ENCODE data around the gene PDIA5. TPM values are rescaled to one million over a fixed set of nuclear protein-coding genes. Genes with fewer than 3 reads are reported as not detected.

The PDIA5 gene
- total RNA-seq, 4 donors from 2014 or later, result 4.6 to 17.1 (median 5.3) TPM

- WGBS, 2 donors, result 73 to 79% methylated on average over 7 of the region's 7 CpGs
- DNase-seq (ENCODE audit: low spot score in 2 of 2), result no peak
- intact Hi-C loops (cut with DNase I; ENCODE audit: low total_unique reads), result no loop called here
- no peak for TF ChIP-seq CTCF (IDR thresholded peaks at IDR 0.05)
- no peak overlapping the region for H3K4me3 ChIP-seq (ENCODE audit: low read depth, poor library complexity, severe bottlenecking)
These were observed 5.0 kb upstream of the PDIA5 start for GRCh38 chr3:123061856-123062255.

- DNase-seq (ENCODE audit: low spot score in 2 of 2), result no peak
- no peak for TF ChIP-seq POLR2A (IDR thresholded peaks at IDR 0.05)
- TF ChIP-seq CTCF (IDR thresholded peaks at IDR 0.05), result no peak
- H3K4me3 ChIP-seq (ENCODE audit: low read depth, poor library complexity, severe bottlenecking), result no peak overlapping the region
- WGBS, 2 donors, result 92 to 96% methylated on average over 6 of the region's 6 CpGs
- intact Hi-C loops (cut with DNase I; ENCODE audit: low total_unique reads), result no loop called here
These were observed 3.8 kb upstream of the PDIA5 start for GRCh38 chr3:123063034-123063433.

GRCh38 chr3:123064506-123064905 is 2.3 kb upstream of the PDIA5 start:
- DNase-seq (ENCODE audit: low spot score in 2 of 2), result no peak
- WGBS, 2 donors, result 90 to 94% methylated on average over 4 of the region's 4 CpGs
- H3K4me3 ChIP-seq (ENCODE audit: low read depth, poor library complexity, severe bottlenecking), result no peak overlapping the region
- intact Hi-C loops (cut with DNase I; ENCODE audit: low total_unique reads), result no loop called here
- TF ChIP-seq POLR2A (IDR thresholded peaks at IDR 0.05) (no peak), CTCF (IDR thresholded peaks at IDR 0.05) (no peak)

GRCh38 chr3:123064914-123065313 is 1.9 kb upstream of the PDIA5 start:
- no peak for DNase-seq (ENCODE audit: low spot score in 2 of 2)
- WGBS, 2 donors, result 0 to 64% methylated on average over 1 of the region's 1 CpG
- intact Hi-C loops (cut with DNase I; ENCODE audit: low total_unique reads), result no loop called here
- TF ChIP-seq POLR2A (IDR thresholded peaks at IDR 0.05) (no peak), CTCF (IDR thresholded peaks at IDR 0.05) (no peak)
- no peak overlapping the region for H3K4me3 ChIP-seq (ENCODE audit: low read depth, poor library complexity, severe bottlenecking)

- no peak for TF ChIP-seq CTCF (IDR thresholded peaks at IDR 0.05)
- no peak for TF ChIP-seq POLR2A (IDR thresholded peaks at IDR 0.05)
- peak overlapping the region; percentile 58 for H3K4me3 ChIP-seq (ENCODE audit: low read depth, poor library complexity, severe bottlenecking)
- WGBS, 2 donors, result 7 to 21% methylated on average over 6 of the region's 6 CpGs
- intact Hi-C loops (cut with DNase I; ENCODE audit: low total_unique reads), result no loop called here
- DNase-seq (ENCODE audit: low spot score in 2 of 2), result no peak
These were observed 278 bp upstream of the PDIA5 start for GRCh38 chr3:123066599-123066895.

- TF ChIP-seq CTCF (IDR thresholded peaks at IDR 0.05) (no peak), POLR2A (IDR thresholded peaks at IDR 0.05) (no peak)
- 17 to 21% methylated on average over 24 of the region's 24 CpGs for WGBS, 2 donors
- peak in 1 of 2 donors; percentile 79 for DNase-seq (ENCODE audit: low spot score in 2 of 2)
- intact Hi-C loops (cut with DNase I; ENCODE audit: low total_unique reads), result no loop called here
- peak overlapping the region; percentile 58 for H3K4me3 ChIP-seq (ENCODE audit: low read depth, poor library complexity, severe bottlenecking)
These were observed 1.1 kb downstream of the PDIA5 start for GRCh38 chr3:123067689-123068600.
